ENCODE results near the gene SLC45A1.
"Not testable (repeated sequence)": the region's sequence is repeated elsewhere in the genome, so short reads cannot be mapped to it uniquely, and the experiment has no call there.

- not testable (repeated sequence) for TF ChIP-seq ZIC2, ZNF37A, RBAK, ZBTB8A (tag by site-specific recombination; IDR thresholded peaks at IDR 0.05)
- TF ChIP-seq, protein P1, sequence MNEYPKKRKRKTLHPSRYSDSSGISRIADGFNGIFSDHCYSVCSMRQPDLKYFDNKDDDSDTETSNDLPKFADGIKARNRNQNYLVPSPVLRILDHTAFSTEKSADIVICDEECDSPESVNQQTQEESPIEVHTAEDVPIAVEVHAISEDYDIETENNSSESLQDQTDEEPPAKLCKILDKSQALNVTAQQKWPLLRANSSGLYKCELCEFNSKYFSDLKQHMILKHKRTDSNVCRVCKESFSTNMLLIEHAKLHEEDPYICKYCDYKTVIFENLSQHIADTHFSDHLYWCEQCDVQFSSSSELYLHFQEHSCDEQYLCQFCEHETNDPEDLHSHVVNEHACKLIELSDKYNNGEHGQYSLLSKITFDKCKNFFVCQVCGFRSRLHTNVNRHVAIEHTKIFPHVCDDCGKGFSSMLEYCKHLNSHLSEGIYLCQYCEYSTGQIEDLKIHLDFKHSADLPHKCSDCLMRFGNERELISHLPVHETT (tag by site-specific recombination; IDR thresholded peaks at IDR 0.05): not testable (repeated sequence)
- TF ChIP-seq, protein P2, sequence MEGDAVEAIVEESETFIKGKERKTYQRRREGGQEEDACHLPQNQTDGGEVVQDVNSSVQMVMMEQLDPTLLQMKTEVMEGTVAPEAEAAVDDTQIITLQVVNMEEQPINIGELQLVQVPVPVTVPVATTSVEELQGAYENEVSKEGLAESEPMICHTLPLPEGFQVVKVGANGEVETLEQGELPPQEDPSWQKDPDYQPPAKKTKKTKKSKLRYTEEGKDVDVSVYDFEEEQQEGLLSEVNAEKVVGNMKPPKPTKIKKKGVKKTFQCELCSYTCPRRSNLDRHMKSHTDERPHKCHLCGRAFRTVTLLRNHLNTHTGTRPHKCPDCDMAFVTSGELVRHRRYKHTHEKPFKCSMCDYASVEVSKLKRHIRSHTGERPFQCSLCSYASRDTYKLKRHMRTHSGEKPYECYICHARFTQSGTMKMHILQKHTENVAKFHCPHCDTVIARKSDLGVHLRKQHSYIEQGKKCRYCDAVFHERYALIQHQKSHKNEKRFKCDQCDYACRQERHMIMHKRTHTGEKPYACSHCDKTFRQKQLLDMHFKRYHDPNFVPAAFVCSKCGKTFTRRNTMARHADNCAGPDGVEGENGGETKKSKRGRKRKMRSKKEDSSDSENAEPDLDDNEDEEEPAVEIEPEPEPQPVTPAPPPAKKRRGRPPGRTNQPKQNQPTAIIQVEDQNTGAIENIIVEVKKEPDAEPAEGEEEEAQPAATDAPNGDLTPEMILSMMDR (tag by site-specific recombination; IDR thresholded peaks at IDR 0.05): not testable (repeated sequence)
These were observed 62.4 kb downstream of the SLC45A1 start for GRCh38 chr1:8380310-8380709.

Data from HEK293 (cell line).